Activated CD4-positive, CD25-positive, alpha-beta regulatory T cell (primary cell): ENCODE measurements around the gene ZSWIM4.
"Not testable (repeated sequence)": the region's sequence is repeated elsewhere in the genome, so short reads cannot be mapped to it uniquely, and the experiment has no call there.

Source experiments
- DNase-seq, 4 experiments: peaks; one replicate each; lab custom pipeline; 2025; lab: John Stamatoyannopoulos, UW

The ZSWIM4 gene

DNA sequence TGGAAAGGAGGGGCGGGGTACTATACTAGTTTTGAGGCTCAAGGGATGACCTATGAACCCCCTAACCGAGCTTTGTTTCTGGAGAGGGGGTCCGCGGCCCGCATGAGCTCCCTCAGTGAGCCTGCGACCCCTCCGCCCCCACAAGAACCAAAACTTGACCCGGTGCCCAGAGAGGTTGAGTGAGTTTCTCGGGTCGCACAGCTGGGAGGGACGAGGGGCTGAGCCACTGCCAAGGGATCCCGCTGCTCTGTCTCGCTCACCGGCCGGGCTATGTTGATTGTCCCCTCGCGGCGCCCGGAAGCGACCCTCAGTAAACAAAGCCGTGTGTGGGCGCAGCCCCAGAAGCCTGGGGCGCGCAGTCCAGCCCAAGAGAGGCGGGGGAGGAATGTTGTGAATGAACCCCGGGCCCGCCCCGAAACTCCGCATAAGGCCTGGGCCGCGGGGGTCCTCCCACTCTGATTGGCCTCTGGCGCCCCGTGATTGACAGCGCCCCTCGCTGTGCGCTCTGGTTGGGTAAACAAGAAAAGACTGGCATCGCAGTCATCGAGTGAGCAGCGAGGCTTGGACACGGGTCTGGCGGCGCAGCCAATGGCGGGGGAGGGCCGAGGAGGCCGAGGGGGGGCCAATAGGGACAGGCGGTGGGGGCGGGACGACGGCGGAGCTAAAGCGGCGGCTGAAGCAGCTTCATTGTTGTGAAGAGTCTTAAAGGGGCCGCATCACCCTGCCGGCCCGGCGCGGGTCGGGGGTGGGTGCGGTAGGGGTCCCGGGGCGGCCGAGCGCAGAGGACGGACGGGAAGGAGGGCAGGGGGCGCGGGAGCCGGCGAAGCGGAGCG is at the start of gene ZSWIM4:
ZSWIM4 (plus strand) TSS at position 687 of the 833 bp plus-strand sequence. CDS start 206 bp downstream, outside the sequence.
- peak; percentile 81 to 92 (median 84) for DNase-seq

DNA sequence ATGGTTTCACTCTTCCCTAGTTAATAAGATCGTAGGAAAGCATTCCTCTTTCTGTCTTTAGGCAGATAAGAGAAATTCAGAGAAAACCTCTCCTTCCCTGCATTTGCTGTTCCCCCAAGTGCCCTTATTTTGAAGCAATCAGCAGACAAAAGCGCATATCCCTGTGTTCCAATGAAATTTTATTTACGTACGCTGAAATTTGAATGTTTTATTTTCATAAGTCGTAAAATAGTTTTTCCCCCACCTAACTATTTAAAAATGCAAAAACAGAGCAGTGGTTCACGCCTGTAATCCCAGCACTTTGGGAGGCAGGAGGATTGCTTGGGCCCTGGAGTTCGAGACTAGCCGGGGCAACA is 48.2 kb upstream of the ZSWIM4 start:
- DNase-seq = no peak

DNA sequence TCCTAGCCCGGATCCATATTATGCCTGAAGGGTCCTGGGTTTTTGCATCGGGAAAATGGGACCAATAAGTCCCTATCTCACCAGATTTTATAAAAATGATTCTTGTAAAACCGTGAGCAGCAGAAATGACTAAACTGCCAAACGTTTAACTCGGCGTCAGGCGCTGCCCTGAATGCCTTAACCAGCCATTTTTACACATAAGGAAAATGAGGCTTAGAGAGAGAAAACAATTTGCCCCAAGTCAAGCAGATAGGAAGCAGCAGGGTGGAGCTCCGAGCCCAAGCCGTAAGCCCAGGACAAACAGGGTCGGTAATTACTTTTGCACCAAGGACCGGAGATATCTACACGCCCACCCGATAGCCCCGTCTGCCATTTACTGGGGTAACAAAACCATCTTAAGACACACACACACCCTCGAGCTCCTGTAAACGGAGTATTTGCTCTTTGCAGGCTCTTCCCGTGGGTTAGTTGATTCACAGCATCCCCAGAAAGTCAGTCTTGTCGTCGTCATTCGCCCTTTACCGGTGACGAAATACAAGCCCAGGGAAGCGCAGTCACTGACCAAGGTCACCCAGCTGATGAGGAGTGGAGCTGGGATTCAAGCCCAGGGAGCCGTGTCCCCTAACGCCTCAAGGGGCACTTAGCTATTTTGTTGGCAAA is 46.9 kb upstream of the ZSWIM4 start:
- no peak for DNase-seq

DNA sequence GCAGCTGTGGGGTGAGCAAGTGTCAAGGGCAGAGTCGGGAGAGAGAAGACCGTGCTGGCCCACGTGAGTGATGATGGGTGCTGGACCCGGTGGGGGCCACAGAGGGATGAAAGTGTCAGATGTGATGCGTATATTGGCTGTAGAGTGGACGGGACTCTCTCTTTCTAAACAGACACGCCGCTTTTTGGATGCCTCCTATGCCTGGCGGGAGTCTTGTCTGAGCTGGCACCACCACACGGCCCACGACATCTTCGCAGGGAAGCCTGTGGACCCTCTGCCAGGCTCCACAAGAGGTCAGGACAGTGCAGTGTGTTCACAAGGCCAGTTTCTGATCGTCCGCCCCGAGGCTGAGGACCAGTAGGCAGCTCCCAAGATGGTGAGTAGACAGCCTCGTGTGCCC is 43.8 kb upstream of the ZSWIM4 start:
- DNase-seq = no peak

DNA sequence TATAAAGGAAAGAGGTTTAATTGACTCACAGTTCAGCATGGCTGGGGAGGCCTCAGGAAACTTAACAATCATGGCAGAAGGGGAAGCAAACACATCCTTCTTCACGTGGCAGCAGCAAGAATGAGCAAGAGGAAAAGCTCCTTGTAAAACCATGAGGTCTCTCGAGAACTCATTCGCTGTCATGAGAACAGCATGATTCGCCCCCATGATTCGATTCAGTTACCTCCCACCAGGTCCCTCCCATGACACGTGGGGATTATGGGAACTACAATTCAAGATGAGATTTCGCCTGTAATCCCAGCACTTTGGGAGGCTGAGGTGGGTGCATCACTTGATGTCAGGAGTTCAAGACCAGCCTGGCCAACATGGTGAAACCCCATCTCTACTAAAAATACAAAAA is 41.6 kb upstream of the ZSWIM4 start:
- DNase-seq = not testable (repeated sequence)

DNA sequence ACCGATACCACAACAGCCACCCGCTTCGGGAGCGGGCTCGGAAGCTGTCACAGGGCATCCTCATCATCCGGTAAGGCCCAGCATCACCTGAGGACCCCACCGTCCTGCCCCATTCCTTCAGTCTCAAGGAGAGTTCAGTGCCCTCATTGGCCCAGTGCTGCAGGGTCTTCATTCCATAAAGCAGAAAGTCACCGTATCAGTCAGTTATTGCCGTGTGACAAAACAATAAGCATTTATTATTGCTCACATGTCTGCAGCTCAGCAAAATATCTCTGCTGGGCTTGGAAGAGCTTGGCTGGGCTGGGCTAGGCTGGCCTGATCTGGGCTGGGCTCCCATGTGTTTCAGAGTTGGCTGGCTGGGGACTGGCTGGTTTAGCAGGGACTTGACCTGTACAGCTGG is 39.0 kb upstream of the ZSWIM4 start:
- no peak for DNase-seq

DNA sequence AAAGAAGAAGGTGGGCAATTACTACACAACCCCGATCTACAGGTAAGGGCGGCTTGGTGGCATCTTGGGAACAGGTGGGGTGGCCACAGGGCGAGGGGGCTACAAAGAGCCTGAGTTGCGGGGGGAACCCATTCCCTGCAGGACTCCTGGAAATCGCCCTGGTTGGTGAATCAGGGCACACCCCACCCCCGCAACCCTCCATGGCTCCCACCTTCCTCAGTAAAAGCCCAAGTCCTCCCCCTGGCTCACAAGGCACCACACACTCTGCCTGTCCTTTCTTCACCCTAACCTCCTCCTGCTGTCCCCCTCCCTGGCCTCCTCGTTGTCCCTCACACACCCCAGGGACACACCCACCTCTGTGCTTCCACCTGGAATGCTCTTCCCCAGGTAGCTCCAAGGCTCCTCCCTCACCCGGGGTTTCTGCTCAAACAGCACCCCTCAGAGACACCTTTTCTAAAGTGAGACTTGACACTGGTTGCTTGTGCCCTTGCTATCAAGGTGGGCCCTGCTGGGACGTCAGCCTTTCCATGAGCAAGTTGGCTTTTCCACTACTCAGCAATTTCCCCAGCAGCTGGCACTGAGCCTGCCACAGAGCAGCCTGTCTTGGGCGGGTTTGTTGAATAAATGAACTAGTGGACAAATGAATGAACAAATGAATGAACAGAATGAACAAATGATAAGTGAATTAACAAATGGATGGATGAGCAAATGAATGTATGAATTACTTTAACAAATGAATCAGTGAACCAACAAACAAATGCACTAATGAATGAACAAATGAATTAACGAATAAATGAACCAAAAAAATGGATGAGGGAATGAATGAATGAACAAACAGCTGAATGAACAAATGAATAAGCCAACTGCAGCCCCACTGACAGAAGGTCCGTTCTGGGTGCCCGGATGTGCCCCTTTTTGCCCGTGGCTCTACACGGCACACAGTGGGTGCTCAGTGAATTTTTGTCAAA is 37.2 kb upstream of the ZSWIM4 start:
- no peak for DNase-seq

DNA sequence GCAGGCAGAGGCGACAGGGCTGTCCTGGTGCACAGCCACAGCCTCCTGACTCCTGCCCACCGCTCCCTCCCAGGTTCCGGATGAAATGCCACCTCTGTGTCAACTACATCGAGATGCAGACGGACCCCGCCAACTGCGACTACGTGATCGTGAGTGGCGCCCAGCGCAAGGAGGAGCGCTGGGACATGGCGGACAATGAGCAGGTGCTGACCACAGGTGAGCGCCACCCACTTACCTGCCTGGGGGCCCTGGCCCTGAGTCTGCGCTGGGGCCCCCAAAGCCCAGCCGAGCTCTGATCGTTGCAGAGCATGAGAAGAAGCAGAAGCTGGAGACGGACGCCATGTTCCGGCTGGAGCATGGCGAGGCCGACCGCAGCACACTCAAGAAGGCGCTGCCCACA is 36.4 kb upstream of the ZSWIM4 start:
- DNase-seq = no peak

DNA sequence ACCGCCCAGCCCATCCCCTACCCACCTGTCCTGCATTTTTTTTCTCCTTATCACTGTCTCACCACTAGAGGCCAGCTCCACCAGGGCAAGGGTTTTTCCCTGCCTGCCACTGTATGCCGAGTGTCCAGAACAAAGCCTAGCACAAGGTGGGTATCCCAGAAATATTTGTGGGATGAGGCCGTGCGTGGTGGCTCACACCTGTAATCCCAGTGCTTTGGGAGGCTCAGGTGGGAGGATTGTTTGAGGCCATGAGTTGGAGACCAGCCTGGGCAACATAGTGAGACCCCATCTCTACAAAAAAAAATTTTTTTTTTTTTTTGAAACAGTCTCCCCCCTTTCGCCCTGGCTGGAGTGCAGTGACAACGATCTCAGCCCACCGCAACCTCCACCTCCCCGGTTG is 33.8 kb upstream of the ZSWIM4 start:
- no peak for DNase-seq

DNA sequence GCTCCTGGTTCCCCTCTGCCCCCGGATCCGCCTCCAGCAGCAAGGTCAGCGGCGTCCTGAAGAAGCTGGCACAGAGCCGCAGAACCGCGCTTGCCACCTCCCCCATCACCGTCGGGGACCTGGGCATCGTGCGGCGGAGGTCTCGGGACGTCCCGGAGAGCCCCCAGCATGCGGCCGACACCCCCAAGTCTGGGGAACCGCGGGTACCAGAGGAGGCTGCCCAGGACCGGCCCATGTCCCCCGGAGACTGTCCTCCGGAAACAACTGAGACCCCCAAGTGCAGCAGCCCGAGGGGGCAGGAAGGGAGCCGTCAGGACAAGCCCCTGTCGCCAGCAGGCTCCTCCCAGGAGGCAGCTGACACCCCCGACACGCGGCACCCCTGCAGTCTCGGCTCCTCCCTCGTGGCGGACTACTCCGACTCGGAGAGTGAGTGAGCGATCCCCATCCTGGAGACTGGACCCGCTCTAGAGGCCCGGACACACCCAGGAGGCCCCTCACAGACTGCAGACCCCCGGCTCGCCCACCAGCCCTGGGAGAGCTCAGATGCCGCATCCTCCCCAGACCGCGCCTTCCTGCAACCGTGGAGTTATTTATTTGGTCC is 32.5 kb upstream of the ZSWIM4 start:
- no peak for DNase-seq

DNA sequence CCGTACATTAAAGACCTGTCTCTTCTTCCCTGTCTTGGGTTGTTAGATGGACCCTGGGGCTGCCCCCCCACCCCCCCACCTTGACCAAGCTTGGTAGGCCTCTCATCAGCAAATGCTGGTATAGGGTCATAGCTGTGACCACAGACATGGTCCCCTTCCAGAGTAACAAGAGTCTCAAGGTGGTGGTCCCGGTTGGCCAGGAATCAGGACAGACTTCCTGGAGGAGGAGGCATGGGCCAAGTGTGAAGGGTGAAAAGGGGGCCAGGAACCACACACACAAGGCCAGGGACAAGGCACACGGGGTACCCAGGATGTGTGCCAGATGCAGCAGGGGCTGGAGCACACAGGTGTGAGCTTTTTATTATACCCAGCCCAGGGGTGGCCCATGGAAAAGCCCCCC is 32.0 kb upstream of the ZSWIM4 start:
- DNase-seq = no peak

DNA sequence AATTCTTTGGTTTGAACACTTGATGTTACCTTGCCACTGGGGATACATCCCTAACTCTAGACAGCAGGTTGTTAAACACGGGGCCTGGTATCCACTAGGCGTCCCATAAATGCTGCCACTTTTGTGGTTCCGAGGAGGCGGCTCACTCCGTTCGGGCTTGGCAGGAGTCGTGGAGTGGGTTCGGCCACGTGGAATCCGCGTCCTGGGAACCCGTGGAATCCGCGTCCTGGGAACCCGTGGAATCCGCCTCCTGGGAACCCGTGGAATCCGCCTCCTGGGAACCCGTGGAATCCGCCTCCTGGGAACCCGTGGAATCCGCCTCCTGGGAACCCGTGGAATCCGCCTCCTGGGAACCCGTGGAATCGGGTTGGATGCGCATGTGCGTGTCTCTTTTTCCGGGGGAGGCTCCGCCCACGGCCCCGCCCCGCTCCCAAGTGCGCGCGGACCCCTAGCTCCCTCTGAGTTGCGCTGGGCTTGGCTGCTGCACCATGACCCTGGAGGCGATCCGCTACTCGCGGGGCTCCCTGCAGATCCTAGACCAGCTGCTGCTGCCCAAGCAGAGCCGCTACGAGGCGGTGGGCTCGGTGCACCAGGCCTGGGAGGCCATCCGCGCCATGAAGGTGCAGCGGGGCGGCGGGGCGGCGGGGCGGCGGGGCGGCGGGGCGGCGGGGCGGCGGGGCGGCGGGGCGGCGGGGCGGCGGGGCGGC is 31.0 kb upstream of the ZSWIM4 start, which contains the start of gene MRI1:
MRI1 (plus strand) TSS at position 422 of the 707 bp plus-strand sequence; CDS start at position 489, 67 bp downstream.
- peak in 3 of 4 experiments; percentile 20 to 41 (median 24) for DNase-seq

DNA sequence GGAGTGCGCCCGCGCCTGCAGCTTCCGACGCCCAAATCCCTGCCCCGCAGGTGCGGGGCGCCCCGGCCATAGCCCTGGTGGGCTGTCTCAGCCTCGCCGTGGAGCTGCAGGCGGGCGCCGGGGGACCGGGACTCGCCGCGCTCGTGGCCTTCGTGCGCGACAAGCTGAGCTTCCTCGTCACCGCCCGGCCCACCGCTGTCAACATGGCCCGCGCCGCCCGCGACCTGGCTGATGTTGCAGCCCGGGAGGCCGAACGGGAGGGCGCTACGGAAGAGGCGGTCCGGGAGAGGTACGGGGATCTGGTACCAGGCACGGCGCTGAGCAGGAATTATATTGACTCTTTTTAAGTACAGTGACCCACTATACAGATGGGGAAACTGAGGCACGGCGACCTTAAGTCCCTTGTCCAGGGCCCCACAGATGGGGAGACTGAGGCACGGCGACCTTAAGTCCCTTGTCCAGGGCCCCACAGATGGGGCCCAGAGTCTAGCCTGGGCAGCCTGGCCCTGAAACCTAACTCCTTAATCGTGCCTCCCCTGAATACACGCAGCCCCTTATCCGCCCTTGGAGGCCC is 30.3 kb upstream of the ZSWIM4 start:
- no peak for DNase-seq

DNA sequence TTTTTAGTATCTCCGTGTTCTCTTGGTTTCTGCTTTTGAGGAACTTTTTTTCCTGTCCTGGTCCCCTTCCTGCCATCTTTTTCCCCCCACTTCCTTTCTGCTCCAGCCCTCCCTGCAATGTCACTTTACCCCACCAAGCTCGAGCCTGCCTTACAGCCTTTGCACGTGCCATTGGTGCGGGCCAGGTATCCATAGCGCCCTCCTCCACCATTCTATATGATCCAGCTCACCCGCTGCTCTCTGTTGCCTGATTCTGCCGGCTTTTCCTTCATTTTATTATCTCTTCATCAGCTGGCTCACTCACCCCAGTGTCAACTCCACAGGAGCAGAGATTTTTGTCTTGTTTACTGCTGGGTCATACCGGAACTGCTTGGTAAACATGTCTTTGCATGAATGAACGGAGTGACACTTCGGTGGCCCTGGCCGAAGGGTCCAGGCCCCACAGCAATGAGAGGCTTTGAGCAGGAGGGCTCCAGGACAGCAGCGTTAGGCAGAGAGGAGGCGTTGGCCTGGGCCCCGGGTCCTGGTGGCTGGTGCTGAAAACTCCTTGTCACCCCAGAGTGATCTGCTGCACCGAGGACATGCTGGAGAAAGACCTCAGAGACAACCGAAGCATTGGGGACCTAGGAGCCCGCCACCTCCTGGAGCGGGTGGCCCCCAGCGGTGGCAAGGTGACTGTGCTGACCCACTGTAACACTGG is 29.7 kb upstream of the ZSWIM4 start:
- no peak for DNase-seq

DNA sequence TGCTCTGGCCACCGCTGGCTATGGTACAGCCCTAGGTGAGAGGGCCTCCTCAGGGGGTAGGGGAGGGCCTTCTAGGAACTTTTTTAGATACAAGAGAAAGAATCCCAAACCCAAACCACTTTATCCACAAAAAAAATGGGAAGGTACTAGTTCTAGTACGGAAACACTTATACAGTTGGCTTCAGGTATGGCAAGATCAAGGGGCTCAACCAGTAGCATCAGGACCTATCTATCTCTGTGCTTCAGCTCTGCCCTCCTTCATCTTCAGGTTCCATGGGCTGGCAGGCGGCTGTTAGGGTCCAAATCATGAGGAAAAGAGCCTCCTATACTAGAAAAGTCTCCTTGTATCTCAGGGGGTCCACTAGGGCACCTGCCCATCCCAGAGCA is 29.2 kb upstream of the ZSWIM4 start:
- no peak for DNase-seq

DNA sequence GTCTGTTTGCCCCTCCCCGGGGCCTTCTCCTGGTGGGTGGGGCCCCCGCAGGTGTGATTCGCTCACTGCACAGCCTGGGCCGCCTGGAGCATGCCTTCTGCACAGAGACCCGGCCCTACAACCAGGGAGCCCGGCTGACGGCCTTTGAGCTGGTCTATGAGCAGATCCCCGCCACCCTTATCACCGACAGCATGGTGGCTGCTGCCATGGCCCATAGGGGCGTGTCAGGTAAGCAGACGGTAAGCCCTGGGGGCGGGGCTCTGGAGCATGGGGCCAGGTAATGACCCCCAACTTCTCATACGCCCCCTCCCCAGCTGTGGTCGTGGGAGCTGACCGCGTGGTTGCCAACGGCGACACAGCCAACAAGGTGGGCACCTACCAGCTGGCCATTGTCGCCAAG is 26.7 kb upstream of the ZSWIM4 start:
- DNase-seq = no peak

DNA sequence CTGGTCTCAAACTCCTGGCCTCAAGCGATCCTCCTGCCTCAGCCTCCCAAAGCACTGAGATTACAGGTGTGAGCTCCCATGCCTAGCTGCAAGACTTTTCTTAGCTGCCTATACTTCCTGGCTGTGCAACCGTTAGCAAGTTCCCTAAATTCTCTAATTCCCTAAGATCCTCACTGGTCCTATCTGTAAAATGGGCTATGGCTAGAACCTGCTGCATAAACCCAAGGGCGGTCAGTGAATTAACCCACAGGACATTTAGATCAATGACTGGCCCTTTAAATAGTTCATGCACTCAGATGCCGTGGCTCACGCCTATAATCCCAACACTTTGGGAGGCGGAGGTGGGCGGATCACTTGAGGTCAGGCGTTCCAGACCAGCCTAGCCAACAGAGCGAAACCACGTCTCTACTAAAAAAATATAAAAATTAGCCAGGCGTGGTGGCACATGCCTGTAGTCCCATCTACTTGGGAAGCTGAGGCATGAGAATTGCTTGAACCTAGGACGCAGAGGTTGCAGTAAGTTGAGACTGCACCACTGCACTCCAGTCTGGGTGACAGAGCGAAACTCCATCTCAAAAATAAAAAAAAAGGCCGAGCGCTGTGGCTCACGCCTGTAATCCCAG is 25.1 kb upstream of the ZSWIM4 start:
- no peak for DNase-seq

DNA sequence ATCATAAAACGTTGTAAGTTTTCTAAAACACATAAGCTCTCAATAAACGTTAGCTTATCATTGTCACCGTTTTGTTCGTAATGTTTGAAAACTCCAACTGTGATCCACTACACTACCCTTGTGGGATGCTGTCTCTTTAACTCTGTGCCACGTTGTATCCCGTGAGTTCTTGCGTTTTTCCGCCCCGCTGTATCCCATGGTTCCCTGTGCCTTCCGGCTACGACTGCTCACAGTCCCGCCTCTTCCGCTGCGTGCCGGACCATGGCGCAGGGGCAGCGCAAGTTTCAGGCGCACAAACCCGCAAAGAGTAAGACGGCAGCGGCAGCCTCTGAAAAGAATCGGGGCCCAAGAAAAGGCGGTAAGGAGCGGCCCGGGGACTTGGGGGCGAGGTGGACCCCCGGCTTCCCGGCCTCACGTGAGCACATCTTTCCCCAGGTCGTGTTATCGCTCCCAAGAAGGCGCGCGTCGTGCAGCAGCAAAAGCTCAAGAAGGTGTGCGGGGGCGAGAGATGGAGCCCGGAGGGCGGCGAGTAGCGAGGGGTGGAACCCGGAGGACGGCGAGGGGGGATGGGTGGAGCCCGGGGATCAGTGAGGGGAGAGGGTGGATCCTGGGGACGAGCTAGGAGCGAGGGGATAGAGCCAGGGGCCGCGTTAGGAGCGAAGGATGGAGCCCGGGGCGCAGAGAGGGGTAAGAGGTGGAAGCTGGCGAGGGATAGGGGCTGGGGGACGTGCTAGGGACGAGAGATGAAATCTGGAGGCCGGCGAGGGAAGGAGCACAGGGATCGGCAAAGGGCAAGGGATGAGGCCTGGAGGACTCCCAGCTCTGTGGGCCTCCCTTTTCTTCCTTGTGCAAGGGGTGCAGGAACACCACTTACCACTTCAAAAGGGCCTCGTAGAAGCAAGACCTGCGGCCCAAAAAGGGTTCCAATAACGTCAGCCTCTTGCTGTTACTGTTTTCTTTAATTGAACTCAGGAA is 20.7 kb upstream of the ZSWIM4 start, which contains the start of gene C19orf53:
C19orf53 (plus strand) TSS at position 240 of the 975 bp plus-strand sequence; CDS start at position 262, 22 bp downstream.
- peak; percentile 65 to 76 (median 74) for DNase-seq
